GM12878 (cell line): ENCODE results near the gene SH3GL3.

ENCODE experiments used
- DPF2 ChIP-seq: fragments of 450-650 bp; IDR thresholded peaks from 2 replicates; pipeline ENCODE4 v1.6.1; 2017; ENCODE audit warnings: mild to moderate bottlenecking
- ELK1 ChIP-seq: IDR thresholded peaks from 2 replicates; pipeline ENCODE4 v1.6.1; 2012; ENCODE audit warnings: low read depth, low read length, improper control_type of control experiment
- FOS ChIP-seq: IDR thresholded peaks from 3 replicates; pipeline ENCODE4 v1.6.1; 2011; ENCODE audit warnings: borderline replicate concordance; ENCODE audit not compliant: insufficient read length; ENCODE audit errors: extremely low read depth
- NFYB ChIP-seq: IDR thresholded peaks from 2 replicates; pipeline ENCODE4 v1.6.1; 2011; ENCODE audit warnings: low read depth, mild to moderate bottlenecking, low read length, improper control_type of control experiment, moderate library complexity; ENCODE audit not compliant: insufficient read depth
- TAF1 ChIP-seq: IDR thresholded peaks from 2 replicates; pipeline ENCODE4 v1.6.1; 2011; ENCODE audit warnings: mild to moderate bottlenecking, low read depth, low read length, borderline replicate concordance
- USF1 ChIP-seq: IDR thresholded peaks from 2 replicates; pipeline ENCODE4 v1.6.1; 2011; ENCODE audit warnings: borderline replicate concordance, low read depth, mild to moderate bottlenecking, moderate library complexity, mixed read lengths, low read length; ENCODE audit not compliant: insufficient read depth; ENCODE audit errors: extremely low read length
- YY1 ChIP-seq: IDR thresholded peaks from 2 replicates; pipeline ENCODE4 v1.6.1; 2011; ENCODE audit warnings: low read depth, mild to moderate bottlenecking, low read length
- TF ChIP-seq, protein P1 (sequence below), 3 experiments: IDR thresholded peaks in 2 of 3; conservative IDR thresholded peaks in 1 of 3; 2 replicates each; pipeline ENCODE4 v1.5.1; 2011; ENCODE audit warnings: low read depth in 3 of 3, low read length in 3 of 3, mild to moderate bottlenecking in 3 of 3, control low read depth in 2 of 3, moderate library complexity in 2 of 3, inconsistent platforms in 1 of 3, mixed read lengths in 1 of 3; ENCODE audit not compliant: control insufficient read depth in 2 of 3, insufficient read depth in 1 of 3; ENCODE audit errors: extremely low read depth in 1 of 3

DNA sequence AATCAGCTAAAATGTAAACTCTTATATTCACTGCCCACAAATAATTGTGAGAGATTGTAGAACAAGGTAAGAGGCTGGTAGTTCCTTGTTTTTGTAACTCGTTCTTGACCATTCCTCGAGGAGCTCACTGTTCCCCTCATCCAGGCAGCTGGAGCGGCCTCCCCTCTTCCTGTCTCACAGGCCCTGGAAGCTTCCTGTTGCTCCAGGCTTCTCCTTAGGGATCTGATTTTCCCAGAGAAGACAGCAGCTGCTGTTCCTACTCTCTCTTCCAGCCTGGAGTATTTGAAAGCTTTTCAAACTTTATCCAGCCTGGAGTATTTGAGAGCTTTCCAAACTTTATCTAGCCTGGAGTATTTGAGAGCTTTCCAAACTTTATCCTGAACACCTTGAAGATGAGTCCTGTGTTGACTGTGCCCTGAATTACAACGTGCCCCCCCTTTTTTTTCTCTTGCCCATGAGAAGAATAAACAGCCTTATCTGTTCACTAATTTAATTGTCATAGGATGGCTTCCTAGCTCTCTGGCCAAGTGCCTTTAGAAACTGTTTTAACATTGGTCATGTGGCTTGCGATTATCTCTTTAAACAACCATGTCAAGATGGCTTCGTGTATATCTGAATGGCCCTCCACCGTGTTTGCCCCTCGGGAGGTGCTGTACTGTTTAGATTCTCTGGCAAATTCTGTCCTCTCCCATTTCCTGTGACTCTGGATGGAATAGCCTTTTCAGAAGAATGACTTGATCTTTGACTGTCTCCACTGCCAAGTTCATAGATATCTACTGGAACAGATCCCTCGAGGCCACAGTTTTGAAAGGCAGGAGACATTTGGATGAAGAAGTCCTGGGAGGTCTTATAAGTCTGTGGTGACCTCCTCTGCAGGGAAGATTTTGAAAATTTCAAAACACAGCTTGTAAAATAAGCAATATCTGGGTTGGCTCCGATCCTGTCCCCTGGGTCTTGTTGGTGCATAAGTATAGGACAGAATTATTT is 211.6 kb downstream of the SH3GL3 start:
- TF ChIP-seq ELK1: no peak
- TF ChIP-seq FOS: no peak
- TF ChIP-seq DPF2: no peak
- TF ChIP-seq, protein P1, sequence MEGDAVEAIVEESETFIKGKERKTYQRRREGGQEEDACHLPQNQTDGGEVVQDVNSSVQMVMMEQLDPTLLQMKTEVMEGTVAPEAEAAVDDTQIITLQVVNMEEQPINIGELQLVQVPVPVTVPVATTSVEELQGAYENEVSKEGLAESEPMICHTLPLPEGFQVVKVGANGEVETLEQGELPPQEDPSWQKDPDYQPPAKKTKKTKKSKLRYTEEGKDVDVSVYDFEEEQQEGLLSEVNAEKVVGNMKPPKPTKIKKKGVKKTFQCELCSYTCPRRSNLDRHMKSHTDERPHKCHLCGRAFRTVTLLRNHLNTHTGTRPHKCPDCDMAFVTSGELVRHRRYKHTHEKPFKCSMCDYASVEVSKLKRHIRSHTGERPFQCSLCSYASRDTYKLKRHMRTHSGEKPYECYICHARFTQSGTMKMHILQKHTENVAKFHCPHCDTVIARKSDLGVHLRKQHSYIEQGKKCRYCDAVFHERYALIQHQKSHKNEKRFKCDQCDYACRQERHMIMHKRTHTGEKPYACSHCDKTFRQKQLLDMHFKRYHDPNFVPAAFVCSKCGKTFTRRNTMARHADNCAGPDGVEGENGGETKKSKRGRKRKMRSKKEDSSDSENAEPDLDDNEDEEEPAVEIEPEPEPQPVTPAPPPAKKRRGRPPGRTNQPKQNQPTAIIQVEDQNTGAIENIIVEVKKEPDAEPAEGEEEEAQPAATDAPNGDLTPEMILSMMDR (IDR thresholded peaks at IDR 0.05 in 2 of 3, conservative IDR thresholded peaks at IDR 0.05 in 1 of 3; ENCODE audit: control insufficient read depth in 2 of 3, extremely low read depth in 1 of 3, insufficient read depth in 1 of 3, low read depth in 3 of 3, low read length in 3 of 3): no peak
- TF ChIP-seq TAF1: no peak
- TF ChIP-seq YY1: no peak
- no peak for TF ChIP-seq USF1
- no peak for TF ChIP-seq NFYB
